NCI-H1092 (cell line): Measurements from ENCODE around the gene FUT3.
"Not testable (repeated sequence)": the region's sequence is repeated elsewhere in the genome, so short reads cannot be mapped to it uniquely, and the experiment has no call there.

ENCODE experiments used
- DNase-seq: peaks from one replicate; lab custom pipeline; 2025; lab: John Stamatoyannopoulos, UW

Gene FUT3

GRCh38 chr19:5881543-5882299 is 30.5 kb upstream of the FUT3 start:
- no peak for DNase-seq

DNA sequence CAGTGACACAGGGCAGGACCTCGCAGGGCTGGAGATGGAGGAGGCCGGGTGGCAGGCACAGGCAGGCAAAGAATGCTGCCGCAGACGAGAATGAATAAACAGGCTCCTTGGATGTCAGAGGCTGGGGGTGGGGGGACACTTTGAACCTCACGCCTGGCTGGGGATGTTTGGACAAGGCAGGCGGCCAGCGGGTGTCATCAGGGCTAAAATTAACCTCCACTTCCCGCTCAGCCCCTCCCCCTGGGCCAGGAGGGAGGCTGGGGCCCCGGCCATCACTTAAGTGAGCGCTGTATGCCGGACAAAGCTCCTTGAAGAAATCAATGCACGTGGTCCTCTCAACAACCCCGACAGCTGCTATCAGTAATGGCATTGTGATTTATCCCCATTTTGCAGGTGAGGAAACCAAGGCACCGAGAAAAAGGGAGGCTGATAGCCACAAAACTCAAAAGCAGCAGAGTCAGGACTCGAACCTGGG is 29.4 kb upstream of the FUT3 start:
- DNase-seq = no peak

- no peak for DNase-seq
These were observed 28.9 kb upstream of the FUT3 start for GRCh38 chr19:5880196-5880595.

DNA sequence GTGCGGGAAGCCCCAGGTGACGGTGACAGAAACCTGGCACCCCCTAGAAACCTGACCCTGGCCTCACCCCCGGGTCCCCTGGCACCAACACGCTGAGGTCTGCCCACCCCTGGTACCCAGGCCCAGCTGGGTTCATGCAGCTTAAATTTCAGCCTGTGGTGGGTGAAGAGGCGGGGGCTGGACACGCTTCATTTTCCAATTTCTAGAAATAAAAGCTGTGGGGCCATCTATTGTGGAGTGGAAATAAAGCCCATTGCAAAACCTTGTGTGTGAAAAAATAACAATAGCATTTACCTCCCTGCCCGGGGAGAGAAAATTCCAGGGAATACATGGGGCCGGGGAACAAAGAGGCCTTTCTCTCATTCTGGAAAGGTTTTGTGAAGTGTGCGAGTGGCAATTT is 26.6 kb upstream of the FUT3 start:
- no peak for DNase-seq

DNA sequence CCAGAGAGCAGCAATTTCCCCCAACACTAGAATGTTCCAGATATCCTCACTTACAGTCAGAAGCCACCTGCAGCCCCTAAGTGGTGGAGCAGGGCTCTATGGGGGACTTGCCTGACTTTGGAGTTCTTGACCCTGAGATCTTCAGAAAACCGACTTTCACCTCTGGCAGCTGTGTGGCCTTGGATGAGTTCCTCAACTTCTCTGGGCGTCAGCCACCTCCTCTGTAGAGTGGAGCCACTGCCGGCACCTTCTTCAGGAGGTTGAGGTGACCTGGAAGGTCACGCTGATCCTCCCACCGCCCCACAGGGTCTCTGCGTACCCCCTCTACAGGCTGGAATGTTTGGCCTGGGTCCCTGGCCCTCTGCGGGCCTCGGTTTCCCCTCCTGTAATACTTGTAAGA is 26.2 kb upstream of the FUT3 start:
- no peak for DNase-seq

GRCh38 chr19:5874496-5874895 is 23.2 kb upstream of the FUT3 start:
- DNase-seq = not testable (repeated sequence)

GRCh38 chr19:5873617-5874199 is 22.5 kb upstream of the FUT3 start:
- no peak for DNase-seq

DNA sequence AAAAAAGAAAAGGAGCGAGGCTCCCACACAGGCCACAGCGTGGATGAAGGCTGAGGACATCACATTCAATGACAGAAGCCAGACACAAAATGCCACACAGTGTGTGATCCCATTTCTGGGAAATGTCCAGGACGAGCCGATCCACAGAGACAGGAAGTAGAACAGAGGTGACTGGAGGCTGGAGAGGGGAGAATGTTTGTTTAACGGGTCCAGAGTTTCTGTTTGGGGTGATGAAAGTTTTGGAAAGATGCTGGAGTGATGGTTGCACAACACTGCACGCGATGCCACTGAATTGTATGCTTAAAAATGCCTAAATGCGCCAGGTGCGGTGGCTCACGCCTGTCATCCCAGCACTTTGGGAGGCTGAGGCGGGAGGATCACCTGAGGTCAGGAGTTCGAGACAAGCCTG is 19.7 kb upstream of the FUT3 start:
- no peak for DNase-seq

DNA sequence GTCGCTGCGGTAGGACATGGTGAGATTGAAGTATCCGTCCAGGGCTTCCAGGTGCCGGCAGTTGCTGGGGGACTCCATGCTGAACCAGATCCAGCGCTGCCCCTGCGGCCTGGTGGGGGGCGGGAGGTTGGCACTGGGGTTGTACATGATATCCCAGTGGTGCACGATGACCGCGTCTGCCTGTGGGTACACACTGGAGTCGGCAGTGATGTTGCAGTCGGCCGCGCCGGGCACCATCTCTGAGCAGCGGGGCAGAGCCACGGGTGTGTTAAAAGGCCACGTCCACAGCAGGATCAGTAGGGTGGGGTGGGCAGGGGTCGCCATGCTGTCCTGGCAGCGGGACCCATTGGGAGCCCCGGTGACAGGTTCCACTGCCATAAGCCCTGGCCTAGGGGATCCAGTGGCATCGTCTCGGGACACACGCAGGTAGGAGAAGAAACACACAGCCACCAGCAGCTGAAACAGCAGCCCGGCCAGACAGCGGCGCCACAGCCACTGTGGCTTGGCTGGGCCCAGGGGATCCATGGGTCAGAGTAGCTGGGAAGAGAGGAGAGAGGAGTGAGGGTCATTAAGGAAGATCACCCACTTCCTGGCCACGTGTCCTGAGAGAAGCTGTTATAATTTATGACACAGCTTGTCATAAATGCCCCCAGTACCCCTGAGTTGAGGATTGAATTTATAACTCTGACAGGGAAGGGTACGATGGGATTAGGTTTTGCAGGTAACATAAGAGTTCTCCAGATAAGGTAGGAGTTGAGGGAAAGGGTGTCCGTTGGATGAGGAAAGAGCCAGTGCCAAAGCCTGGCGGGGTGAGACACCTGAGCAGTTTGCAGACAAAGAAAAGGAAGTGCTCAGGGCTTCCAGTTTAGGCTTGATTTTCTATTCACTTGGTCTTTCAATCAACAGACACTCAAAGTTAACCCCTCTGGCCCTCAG is 16.2 kb upstream of the FUT3 start:
- DNase-seq = no peak

DNA sequence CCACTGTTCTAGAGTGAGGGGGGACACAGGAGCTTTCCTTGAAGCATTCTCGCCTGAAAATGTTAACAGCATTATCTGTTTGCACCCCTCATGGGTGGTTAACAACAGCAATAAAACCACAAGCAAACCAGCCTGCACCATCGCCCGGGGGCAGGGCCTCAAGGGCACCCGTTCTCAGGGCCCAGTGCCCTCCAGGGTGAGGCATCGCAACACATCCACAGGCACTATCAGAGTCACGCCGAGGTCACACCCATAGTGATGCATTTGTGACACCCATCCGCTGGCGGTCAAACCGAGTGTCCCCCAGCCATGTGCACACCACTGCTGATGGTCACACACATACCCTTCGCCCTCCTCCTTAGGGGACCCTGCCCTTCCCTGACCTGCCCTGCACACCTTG is 14.5 kb upstream of the FUT3 start:
- DNase-seq = no peak

GRCh38 chr19:5864725-5865486 is 13.7 kb upstream of the FUT3 start:
- DNase-seq = no peak

- DNase-seq = no peak
These were observed 12.9 kb upstream of the FUT3 start for GRCh38 chr19:5864013-5864720.

DNA sequence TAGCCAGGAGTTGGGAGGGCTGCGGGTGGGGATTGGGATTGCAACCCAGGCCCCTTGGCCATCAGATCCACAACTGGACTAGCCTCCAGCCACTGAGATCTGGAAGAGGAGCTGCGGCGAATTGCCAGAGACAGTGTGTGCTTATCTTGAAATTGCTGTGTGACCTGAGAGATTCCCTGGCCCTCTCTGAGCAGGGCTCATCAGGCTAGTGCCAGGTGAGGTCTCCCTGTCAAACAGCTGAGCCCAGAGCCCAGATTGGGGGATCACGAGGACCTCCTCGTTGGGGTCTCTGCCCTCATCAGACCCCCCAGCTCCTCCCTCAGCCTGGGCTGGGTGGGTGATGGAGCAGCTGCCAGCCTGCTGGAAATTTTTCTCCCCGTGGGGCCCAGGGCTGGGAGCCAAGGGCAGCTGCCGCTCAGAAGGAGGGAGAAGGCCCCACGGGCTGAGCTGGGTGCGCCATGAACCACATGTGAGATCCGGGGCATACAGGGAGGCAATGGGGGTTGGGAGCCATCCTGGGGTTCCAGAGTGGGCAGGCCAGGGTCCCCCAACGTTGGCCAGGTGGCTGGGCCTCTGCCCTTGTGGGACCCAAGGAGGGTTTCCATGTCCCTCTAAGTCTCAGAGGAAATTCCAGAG is 11.9 kb upstream of the FUT3 start:
- no peak for DNase-seq

DNA sequence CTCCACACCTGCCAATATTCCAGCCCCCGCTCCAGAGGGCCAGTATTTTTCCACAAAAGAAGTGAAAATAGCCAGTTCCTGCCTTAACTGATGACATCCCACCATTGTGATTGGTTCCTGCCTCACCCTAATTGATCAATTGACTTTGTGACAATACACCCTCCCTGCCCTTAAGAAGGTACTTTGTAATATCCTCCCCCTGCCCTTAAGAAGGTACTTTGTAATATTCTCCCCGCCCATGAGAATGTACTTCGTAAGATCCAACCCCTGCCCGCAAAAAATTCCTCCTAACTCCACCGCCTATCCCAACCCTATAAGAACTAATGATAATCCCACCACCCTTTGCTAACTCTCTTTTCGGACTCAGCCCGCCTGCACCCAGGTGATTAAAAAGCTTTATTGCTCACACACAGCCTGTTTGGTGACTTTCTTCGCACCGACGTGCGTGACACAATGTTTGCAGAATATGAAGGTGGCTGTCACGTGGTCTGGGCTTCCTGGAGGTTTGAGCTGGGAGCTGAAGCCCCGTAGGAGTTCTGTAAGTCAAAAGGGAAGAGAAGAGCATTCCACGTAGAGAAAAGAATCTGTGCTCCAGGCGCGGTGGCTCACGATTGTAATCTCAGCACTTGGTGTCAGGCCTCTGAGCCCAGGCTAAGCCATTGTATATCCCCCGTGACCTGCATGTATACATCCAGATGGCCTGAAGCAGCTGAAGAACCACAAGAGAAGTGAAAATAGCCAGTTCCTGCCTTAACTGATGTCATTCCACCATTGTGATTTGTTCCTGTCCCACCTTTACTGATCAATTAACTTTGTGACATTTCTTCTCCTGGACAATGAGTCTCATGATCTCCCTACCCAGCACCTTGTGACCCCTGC is 6.2 kb upstream of the FUT3 start:
- DNase-seq = no peak

GRCh38 chr19:5855151-5855550 is 3.9 kb upstream of the FUT3 start:
- not testable (repeated sequence) for DNase-seq

DNA sequence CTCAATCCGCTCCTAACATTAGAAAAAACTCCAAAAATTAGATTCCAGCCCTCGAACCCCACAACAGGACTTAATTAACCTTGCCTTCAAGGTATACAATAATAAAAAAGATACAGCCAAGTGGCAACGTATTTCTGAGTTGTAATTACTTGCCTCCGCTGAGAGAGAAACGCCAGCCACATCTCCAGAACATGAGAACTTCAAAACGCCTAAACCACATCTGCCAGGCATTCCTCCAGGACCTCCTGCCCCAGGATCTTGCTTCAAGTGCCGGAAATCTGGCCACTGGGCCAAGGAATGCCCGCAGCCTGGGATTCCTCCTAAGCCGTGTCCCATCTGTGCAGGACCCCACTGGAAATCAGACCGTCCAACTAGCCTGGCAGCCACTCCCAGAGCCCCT is 2.9 kb upstream of the FUT3 start:
- DNase-seq = not testable (repeated sequence)

GRCh38 chr19:5850743-5851293 is 431 bp downstream of the FUT3 start:
- no peak for DNase-seq

GRCh38 chr19:5850189-5850588 is 1.1 kb downstream of the FUT3 start:
- no peak for DNase-seq

DNA sequence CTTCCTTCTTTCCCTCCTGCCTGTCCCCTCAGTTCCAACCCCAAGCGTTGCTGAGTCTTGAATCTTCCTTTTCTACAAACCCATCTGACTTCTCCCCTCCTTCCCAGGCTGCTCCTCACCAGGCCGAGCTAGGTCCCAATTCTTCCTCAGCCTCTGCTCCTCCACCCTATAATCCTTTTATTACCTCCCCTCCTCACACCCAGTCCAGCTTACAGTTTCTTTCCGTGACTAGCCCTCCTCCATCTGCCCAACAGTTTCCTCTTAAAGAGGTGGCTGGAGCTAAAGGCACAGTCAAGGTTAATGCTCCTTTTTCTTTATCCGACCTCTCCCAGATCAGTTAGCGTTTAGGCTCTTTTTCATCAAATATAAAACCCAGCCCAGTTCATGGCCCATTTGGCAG is 2.6 kb downstream of the FUT3 start:
- not testable (repeated sequence) for DNase-seq
